GM12878 (cell line): ENCODE results near the gene EPOP. TPM values are rescaled to one million over a fixed set of nuclear protein-coding genes. Genes with fewer than 3 reads are reported as not detected.

Experiments
- ATAC-seq: fragments of 200-7000 bp; cut with Tn5 transposase; 3 replicates; pipeline ENCODE4 v1.9.1; 2020; ENCODE audit warnings: mild to moderate bottlenecking, moderate library complexity
- BruUV-seq: library from RNA; stranded (reverse); fragments of 400-500 nt; replicated peaks from 2 replicates; lab custom pipeline; 2021; lab: Mats Ljungman, UMichigan
- CTCF ChIA-PET: fragments of 300-600 bp; sonication (Branson Sonifier 250); formaldehyde crosslinking; extraction: SDS; loops from one replicate; lab custom pipeline; 2021; ENCODE audit warnings: inconsistent platforms; lab: Yijun Ruan, JAX
- POLR2A ChIA-PET: fragments of 350-600 bp; formaldehyde crosslinking; extraction: SDS; loops from one replicate; lab custom pipeline; 2021; ENCODE audit warnings: inconsistent platforms; lab: Charles Lee
- RAD21 ChIA-PET: fragments of 300-600 bp; sonication (Branson Sonifier 250); formaldehyde crosslinking; loops from one replicate; lab custom pipeline; 2023; ENCODE audit warnings: antibody characterized with exemption; ENCODE audit not compliant: unreplicated experiment; lab: Charles Lee
- SMC1A ChIA-PET: fragments of 300-600 bp; sonication (Branson Sonifier 250); formaldehyde crosslinking; loops from one replicate; lab custom pipeline; 2023; ENCODE audit not compliant: unreplicated experiment, uncharacterized antibody; lab: Charles Lee
- DNase-seq: peaks from one replicate; pipeline ENCODE4 v3.0.0-alpha.2; 2011; ENCODE audit warnings: low read depth, low spot score
- FAIRE-seq: peaks from 3 replicates; lab custom pipeline; 2011; peaks lifted over from hg19 to GRCh38; lab: Jason Lieb, UNC
- H2AFZ ChIP-seq: 2 replicates; pipeline ENCODE4 v1.6.0; 2011; ENCODE audit warnings: low read depth, low read length, control low read depth; ENCODE audit not compliant: control insufficient read depth
- H3K27ac ChIP-seq: 2 replicates; pipeline ENCODE4 v1.5.1; 2011; ENCODE audit warnings: control low read depth; ENCODE audit not compliant: control insufficient read depth, insufficient read depth
- H3K27me3 ChIP-seq, 2 experiments: replicated peaks in 1 of 2; 2 replicates each; pipeline versions ENCODE4 v1.6.0 to v1.6.1; 2011; ENCODE audit warnings: low read length in 1 of 2; ENCODE audit not compliant: control insufficient read depth in 2 of 2, insufficient read depth in 2 of 2
- H3K36me3 ChIP-seq, 2 experiments: 2 replicates each; pipeline ENCODE4 v1.5.1; 2011; ENCODE audit warnings: low read length in 1 of 2; ENCODE audit not compliant: control insufficient read depth in 2 of 2, insufficient read depth in 2 of 2
- H3K4me1 ChIP-seq: 2 replicates; pipeline ENCODE4 v1.6.1; 2011; ENCODE audit warnings: mild to moderate bottlenecking, low read length, moderate library complexity, mixed read lengths; ENCODE audit not compliant: control insufficient read depth, insufficient read depth
- H3K4me2 ChIP-seq: 2 replicates; pipeline ENCODE4 v1.6.0; 2011; ENCODE audit warnings: control low read depth; ENCODE audit not compliant: control insufficient read depth, insufficient read depth
- H3K4me3 ChIP-seq: fragments of 200-600 bp; sonication (generic); 2 replicates; pipeline ENCODE4 v1.5.1; 2016
- H3K79me2 ChIP-seq: 2 replicates; pipeline ENCODE4 v1.6.0; 2011; ENCODE audit warnings: low read length; ENCODE audit not compliant: control insufficient read depth, insufficient read depth
- H3K9ac ChIP-seq: 2 replicates; pipeline ENCODE4 v1.8.0; 2011; ENCODE audit warnings: low read length, control low read depth, mixed read lengths; ENCODE audit not compliant: control insufficient read depth, insufficient read depth
- H3K9me3 ChIP-seq: replicated peaks from 3 replicates; pipeline ENCODE4 v1.5.1; 2011; ENCODE audit warnings: mild to moderate bottlenecking, low read length; ENCODE audit not compliant: control insufficient read depth, insufficient read depth
- H4K20me1 ChIP-seq: 2 replicates; pipeline ENCODE4 v1.6.0; 2011; ENCODE audit not compliant: control insufficient read depth, insufficient read depth
- ESRRA ChIP-seq: IDR thresholded peaks from 2 replicates; pipeline ENCODE4 v1.6.1; 2012; ENCODE audit warnings: mild to moderate bottlenecking, low read length, improper control_type of control experiment
- FOXK2 ChIP-seq: fragments of 450-650 bp; IDR thresholded peaks from 2 replicates; pipeline ENCODE4 v1.6.1; 2017; ENCODE audit warnings: mild to moderate bottlenecking, moderate library complexity
- RCOR1 ChIP-seq: conservative IDR thresholded peaks from 2 replicates; pipeline ENCODE4 v1.6.1; 2012; ENCODE audit warnings: low read depth, low read length, improper control_type of control experiment
- SIN3A ChIP-seq: IDR thresholded peaks from 2 replicates; pipeline ENCODE4 v1.6.1; 2012; ENCODE audit warnings: low read depth, low read length, improper control_type of control experiment
- SIX5 ChIP-seq: IDR thresholded peaks from 2 replicates; pipeline ENCODE4 v1.6.1; 2011; ENCODE audit warnings: mild to moderate bottlenecking, low read depth, low read length, moderate library complexity; ENCODE audit not compliant: severe bottlenecking
- SMAD5 ChIP-seq: IDR thresholded peaks from 2 replicates; pipeline ENCODE4 v1.6.1; 2016; ENCODE audit warnings: antibody characterized with exemption, low read depth
- SREBF1 ChIP-seq: IDR thresholded peaks from 2 replicates; pipeline ENCODE4 v1.6.1; 2012; ENCODE audit warnings: mild to moderate bottlenecking, low read length
- ZNF592 ChIP-seq: fragments of 450-650 bp; IDR thresholded peaks from 2 replicates; pipeline ENCODE4 v1.6.1; 2017; ENCODE audit warnings: mild to moderate bottlenecking, moderate library complexity
- WGBS: methylation state at CpG from one replicate; pipeline ENCODE4 v1.1.6; 2016; ENCODE audit warnings: low lambda C conversion rate; ENCODE audit not compliant: insufficient replicate concordance, insufficient coverage; ENCODE audit errors: missing lambda C conversion rate; 5-methylcytosine and 5-hydroxymethylcytosine counted together
- in situ Hi-C: fragments of 300-500 bp; cut with MboI; formaldehyde crosslinking; loops from 9 replicates; pipeline ENCODE4 v1.14.3; 2018; ENCODE audit warnings: mixed read lengths
- intact Hi-C: fragments of 100-400 bp; cut with micrococcal nuclease; formaldehyde crosslinking; loops from one replicate; pipeline ENCODE4 v1.14.2; 2022; ENCODE audit not compliant: unreplicated experiment
- polyA plus RNA-seq, 11 experiments: library from polyadenylated mRNA; depleted of rRNA in 4 of 11; unstranded in 6 of 11; stranded (reverse) in 5 of 11; fragments of >200 nt; fragmentation: Nextera tagmentation in 4 of 11; fragmentation: Illumina TruSeq in 1 of 11; extraction: Ambion mirVana in 4 of 11; extraction: Trizol in 1 of 11; gene quantifications; 1 replicate in 1 of 11; 2 replicates in 10 of 11; pipeline versions ENCODE4 v1.2.1 to v1.2.3, GENCODE V29; 2011 to 2016; ENCODE audit warnings: inconsistent platforms in 2 of 11, missing spikeins in 2 of 11, low read depth in 1 of 11
- total RNA-seq, 4 experiments: library from RNA; depleted of rRNA in 3 of 4; stranded (reverse); fragments of >200 nt in 3 of 4; fragmentation: Illumina TruSeq in 1 of 4; extraction: Trizol in 1 of 4; gene quantifications; 2 replicates each; pipeline versions ENCODE4 v1.2.1 to v1.2.3, GENCODE V29; 2013 to 2021

The EPOP gene
- total and polyA plus RNA-seq, 10 of the 15 experiments (the other 5 are each of a cell fraction or from before 2014, with no cell fraction given): 0.53 to 9.0 (median 3.7) TPM

GRCh38 chr17:38628441-38628840, 46.3 kb downstream of the EPOP start:
- no peak overlapping the region for H2AFZ ChIP-seq
- FAIRE-seq: no peak
- intact Hi-C loops: no loop called here
- TF ChIP-seq ESRRA: no peak
- TF ChIP-seq RCOR1: no peak
- no peaks in the 10 kb centered on the region for H3K36me3 ChIP-seq
- SMC1A ChIA-PET: interaction anchor here (0.5 to 1.4 kb wide), 3 partner anchors 23 to 25 kb away, joined by 3 to 5 read pairs (median 3); no protein-coding TSS in a partner anchor
- no peaks in the 10 kb centered on the region for H3K79me2 ChIP-seq
- H4K20me1 ChIP-seq: no peaks in the 10 kb centered on the region
- BruUV-seq: no TSS peak
- H3K4me2 ChIP-seq: no peak overlapping the region
- WGBS: 89% methylated on average over 3 of the region's 3 CpGs
- no peak overlapping the region for H3K27ac ChIP-seq
- POLR2A ChIA-PET: no interaction called here
- in situ Hi-C loops: no loop called here
- peaks cover 6% of the 10 kb centered on the region for H3K4me1 ChIP-seq
- CTCF ChIA-PET: interaction anchor here (0.7 to 0.9 kb wide), 2 partner anchors 25 to 35 kb away, joined by 3 read pairs; no protein-coding TSS in a partner anchor
- peak; percentile 49 for ATAC-seq
- H3K4me3 ChIP-seq: no peak overlapping the region
- peaks cover 1% of the 10 kb centered on the region; the same call in 1 of the 3 replicates for H3K9me3 ChIP-seq
- DNase-seq: no peak
- RAD21 ChIA-PET: no interaction called here
- H3K9ac ChIP-seq: no peak overlapping the region
- H3K27me3 ChIP-seq: no peaks in the 10 kb centered on the region

GRCh38 chr17:38627957-38628356, 46.8 kb downstream of the EPOP start:
- no peaks in the 10 kb centered on the region for H3K36me3 ChIP-seq
- no TSS peak for BruUV-seq
- H3K9ac ChIP-seq: no peak overlapping the region
- H3K79me2 ChIP-seq: no peaks in the 10 kb centered on the region
- FAIRE-seq: no peak
- no peak overlapping the region for H3K4me3 ChIP-seq
- ChIA-PET SMC1A (interaction anchor here (0.9 to 1.4 kb wide), 2 partner anchors 24 to 25 kb away, joined by 3 to 5 read pairs; no protein-coding TSS in a partner anchor), RAD21 (no interaction called here), POLR2A (no interaction called here), CTCF (interaction anchor here (0.9 kb wide), 1 partner anchor 35 kb away, joined by 3 read pairs; no protein-coding TSS in a partner anchor)
- no peaks in the 10 kb centered on the region for H4K20me1 ChIP-seq
- H3K9me3 ChIP-seq: peaks cover 1% of the 10 kb centered on the region; the same call in 1 of the 3 replicates
- intact Hi-C loops: no loop called here
- no peak overlapping the region for H3K27ac ChIP-seq
- DNase-seq: no peak
- H3K4me1 ChIP-seq: peaks cover 6% of the 10 kb centered on the region
- no peak overlapping the region for H3K4me2 ChIP-seq
- in situ Hi-C loops: no loop called here
- no peak overlapping the region for H2AFZ ChIP-seq
- 95% methylated on average over 2 of the region's 2 CpGs for WGBS
- ATAC-seq: no peak
- H3K27me3 ChIP-seq: no peaks in the 10 kb centered on the region
- TF ChIP-seq SREBF1 (no peak), ZNF592 (no peak), SMAD5 (no peak), SIN3A (no peak), SIX5 (no peak), FOXK2 (no peak)
